IMR-90 (cell line): ENCODE measurements around the gene SP3. TPM values are rescaled to one million over a fixed set of nuclear protein-coding genes. Genes with fewer than 3 reads are reported as not detected.

Source experiments
- ATAC-seq: fragments of 200-7000 bp; cut with Tn5 transposase; 2 replicates; pipeline ENCODE4 v1.9.1; 2020; ENCODE audit warnings: low read depth, mild to moderate bottlenecking, moderate library complexity
- BruUV-seq: library from RNA; stranded (reverse); fragments of 400-500 nt; replicated peaks from 2 replicates; lab custom pipeline; 2021; lab: Mats Ljungman, UMichigan
- CTCF ChIA-PET: fragments of 300-600 bp; formaldehyde crosslinking; extraction: SDS; loops from one replicate; lab custom pipeline; 2021; ENCODE audit warnings: antibody characterized with exemption; lab: Yijun Ruan, JAX
- POLR2A ChIA-PET: fragments of 300-600 bp; sonication (Branson Sonifier 250); formaldehyde crosslinking; loops from one replicate; lab custom pipeline; 2022; ENCODE audit warnings: antibody characterized with exemption; ENCODE audit not compliant: unreplicated experiment; lab: Charles Lee
- DNase-seq: peaks from one replicate; pipeline ENCODE4 v3.0.0; 2013
- H2AFZ ChIP-seq: replicated peaks from 2 replicates; pipeline ENCODE3; 2013; ENCODE audit warnings: low read length, mild to moderate bottlenecking; ENCODE audit not compliant: poor library complexity
- H2AK5ac ChIP-seq: 2 replicates; pipeline ENCODE4 v1.6.1; 2013; ENCODE audit warnings: low read depth, low read length, inconsistent platforms
- H2AK9ac ChIP-seq: replicated peaks from 2 replicates; pipeline ENCODE3; 2013; ENCODE audit warnings: mild to moderate bottlenecking, low read depth, low read length, moderate library complexity; ENCODE audit not compliant: poor library complexity
- H2BK120ac ChIP-seq: 2 replicates; pipeline ENCODE4 v1.6.1; 2013; ENCODE audit warnings: low read depth, low read length, inconsistent platforms
- H2BK15ac ChIP-seq: 3 replicates; pipeline ENCODE4 v1.6.1; 2013; ENCODE audit warnings: low read depth, low read length, inconsistent platforms
- H2BK20ac ChIP-seq: 2 replicates; pipeline ENCODE4 v1.6.1; 2013; ENCODE audit warnings: low read depth, mild to moderate bottlenecking, inconsistent platforms, low read length, moderate library complexity
- H2BK5ac ChIP-seq: 2 replicates; pipeline ENCODE4 v1.6.1; 2013; ENCODE audit warnings: mild to moderate bottlenecking, low read depth, low read length, inconsistent platforms; ENCODE audit not compliant: poor library complexity, severe bottlenecking
- H3K14ac ChIP-seq: replicated peaks from 2 replicates; pipeline ENCODE4 v1.6.1; 2013; ENCODE audit warnings: low read depth, low read length, inconsistent platforms
- H3K18ac ChIP-seq: 2 replicates; pipeline ENCODE4 v1.6.1; 2013; ENCODE audit warnings: low read depth, low read length, control low read depth
- H3K23ac ChIP-seq: 2 replicates; pipeline ENCODE4 v1.6.1; 2013; ENCODE audit warnings: low read depth, low read length, inconsistent platforms
- H3K27ac ChIP-seq: 2 replicates; pipeline ENCODE4 v1.5.1; 2013; ENCODE audit warnings: mild to moderate bottlenecking, control low read depth, low read length; ENCODE audit not compliant: insufficient read depth
- H3K27me3 ChIP-seq: 2 replicates; pipeline ENCODE4 v1.6.1; 2013; ENCODE audit warnings: low read length; ENCODE audit not compliant: control insufficient read depth, insufficient read depth
- H3K36me3 ChIP-seq: 2 replicates; pipeline ENCODE4 v1.6.1; 2013; ENCODE audit warnings: low read length, mixed read lengths; ENCODE audit not compliant: control insufficient read depth, insufficient read depth
- H3K4ac ChIP-seq: 2 replicates; pipeline ENCODE4 v1.6.1; 2013; ENCODE audit warnings: low read depth, low read length, inconsistent platforms
- H3K4me1 ChIP-seq: 2 replicates; pipeline ENCODE4 v1.6.1; 2013; ENCODE audit warnings: low read length, mixed read lengths; ENCODE audit not compliant: control insufficient read depth, insufficient read depth
- H3K4me2 ChIP-seq: 2 replicates; pipeline ENCODE4 v1.6.1; 2013; ENCODE audit warnings: low read depth, mild to moderate bottlenecking, control low read depth, low read length, moderate library complexity
- H3K4me3 ChIP-seq: 2 replicates; pipeline ENCODE4 v1.5.1; 2013; ENCODE audit warnings: low read depth, mild to moderate bottlenecking, control low read depth, low read length, moderate library complexity; ENCODE audit not compliant: insufficient read depth
- H3K56ac ChIP-seq: 2 replicates; pipeline ENCODE4 v1.6.1; 2013; ENCODE audit warnings: low read length, inconsistent platforms; ENCODE audit not compliant: insufficient read depth; ENCODE audit errors: extremely low read depth
- H3K79me1 ChIP-seq, 2 experiments: 2 replicates each; pipeline ENCODE4 v1.6.1; 2013; ENCODE audit warnings: low read length in 2 of 2, inconsistent platforms in 1 of 2, low read depth in 1 of 2
- H3K9ac ChIP-seq: 2 replicates; pipeline ENCODE4 v1.6.1; 2013; ENCODE audit warnings: low read depth, low read length, control low read depth
- H3K9me1 ChIP-seq: 2 replicates; pipeline ENCODE4 v1.6.1; 2013; ENCODE audit warnings: low read length, inconsistent platforms; ENCODE audit not compliant: insufficient read depth
- H3K9me3 ChIP-seq: 2 replicates; pipeline ENCODE4 v1.6.1; 2013; ENCODE audit warnings: low read length; ENCODE audit not compliant: control insufficient read depth, insufficient read depth
- H4K20me1 ChIP-seq: 2 replicates; pipeline ENCODE4 v1.6.1; 2013; ENCODE audit warnings: low read length, inconsistent platforms; ENCODE audit not compliant: insufficient read depth
- H4K5ac ChIP-seq: 2 replicates; pipeline ENCODE4 v1.6.1; 2013; ENCODE audit warnings: mild to moderate bottlenecking, low read depth, low read length, control low read depth
- H4K8ac ChIP-seq, 2 experiments: 2 replicates each; pipeline ENCODE4 v1.6.1; 2013; ENCODE audit warnings: low read depth in 2 of 2, low read length in 2 of 2, control low read depth in 1 of 2, inconsistent platforms in 1 of 2
- H4K91ac ChIP-seq: 2 replicates; pipeline ENCODE4 v1.6.1; 2013; ENCODE audit warnings: low read depth, low read length, inconsistent platforms; ENCODE audit not compliant: insufficient read depth
- BHLHE40 ChIP-seq: fragments of 150-350 bp; IDR thresholded peaks from 2 replicates; pipeline ENCODE4 v1.6.1; 2016; ENCODE audit warnings: mild to moderate bottlenecking, low read depth, low read length
- CEBPB ChIP-seq: IDR thresholded peaks from 2 replicates; pipeline ENCODE4 v1.6.1; 2012; ENCODE audit warnings: low read depth, low read length, improper control_type of control experiment
- CHD1 ChIP-seq: IDR thresholded peaks from 2 replicates; pipeline ENCODE4 v1.6.1; 2012; ENCODE audit warnings: low read depth, low read length, improper control_type of control experiment
- FOS ChIP-seq: fragments of 150-350 bp; IDR thresholded peaks from 2 replicates; pipeline ENCODE4 v1.6.1; 2016; ENCODE audit warnings: low read depth, low read length
- MAFK ChIP-seq: IDR thresholded peaks from 2 replicates; pipeline ENCODE4 v1.6.1; 2012; ENCODE audit warnings: low read depth, low read length, improper control_type of control experiment
- MAZ ChIP-seq: IDR thresholded peaks from 2 replicates; pipeline ENCODE4 v1.6.1; 2012; ENCODE audit warnings: low read depth, mild to moderate bottlenecking, low read length, improper control_type of control experiment, moderate library complexity, borderline replicate concordance
- MXI1 ChIP-seq: IDR thresholded peaks from 2 replicates; pipeline ENCODE4 v1.6.1; 2012; ENCODE audit warnings: low read depth, mild to moderate bottlenecking, low read length, moderate library complexity, borderline replicate concordance
- POLR2A ChIP-seq: IDR thresholded peaks from 2 replicates; pipeline ENCODE4 v1.6.1; 2012; ENCODE audit warnings: mild to moderate bottlenecking, low read depth, low read length
- RAD21 ChIP-seq: IDR thresholded peaks from 2 replicates; pipeline ENCODE4 v1.6.1; 2012; ENCODE audit warnings: low read length, improper control_type of control experiment
- WGBS, 2 experiments: methylation state at CpG; one replicate each; pipeline versions ENCODE4 v1.1.5 to v1.1.7; 2013; ENCODE audit warnings: missing lambda C conversion rate in 2 of 2; ENCODE audit not compliant: insufficient read length in 1 of 2; ENCODE audit errors: extremely low coverage in 2 of 2; 5-methylcytosine and 5-hydroxymethylcytosine counted together
- dilution Hi-C: fragments of 300-500 bp; cut with HindIII; formaldehyde crosslinking; loops from one replicate; pipeline ENCODE4 v1.14.3; 2018; ENCODE audit warnings: low sequenced_read_pairs; ENCODE audit not compliant: unreplicated experiment
- in situ Hi-C: fragments of 300-500 bp; cut with MboI; formaldehyde crosslinking; loops from 3 replicates; pipeline ENCODE4 v1.14.3; 2019; ENCODE audit warnings: low sequenced_read_pairs, inconsistent platforms, mixed read lengths
- intact Hi-C: fragments of 100-400 bp; cut with micrococcal nuclease; formaldehyde crosslinking; loops from 2 replicates; pipeline ENCODE4 v1.10.0; 2022
- polyA plus RNA-seq, 3 experiments: library from polyadenylated mRNA; depleted of rRNA; stranded (reverse); fragments of >200 nt; gene quantifications; 2 replicates each; pipeline ENCODE4 v1.2.3, GENCODE V29; 2012; ENCODE audit warnings: low replicate concordance in 1 of 3
- total RNA-seq: library from RNA; depleted of rRNA; stranded (reverse); fragments of >200 nt; gene quantifications from 2 replicates; pipeline ENCODE4 v1.2.3, GENCODE V29; 2012
- TF ChIP-seq, protein P1 (sequence below): fragments of 150-350 bp; IDR thresholded peaks from 2 replicates; pipeline ENCODE4 v1.6.1; 2017; ENCODE audit warnings: mild to moderate bottlenecking, antibody characterized with exemption, low read length, low read depth

SP3 gene
- total and polyA plus RNA-seq, 2 of the 4 experiments (the other 2 are of a cell fraction), result 26.7 to 136 TPM

DNA sequence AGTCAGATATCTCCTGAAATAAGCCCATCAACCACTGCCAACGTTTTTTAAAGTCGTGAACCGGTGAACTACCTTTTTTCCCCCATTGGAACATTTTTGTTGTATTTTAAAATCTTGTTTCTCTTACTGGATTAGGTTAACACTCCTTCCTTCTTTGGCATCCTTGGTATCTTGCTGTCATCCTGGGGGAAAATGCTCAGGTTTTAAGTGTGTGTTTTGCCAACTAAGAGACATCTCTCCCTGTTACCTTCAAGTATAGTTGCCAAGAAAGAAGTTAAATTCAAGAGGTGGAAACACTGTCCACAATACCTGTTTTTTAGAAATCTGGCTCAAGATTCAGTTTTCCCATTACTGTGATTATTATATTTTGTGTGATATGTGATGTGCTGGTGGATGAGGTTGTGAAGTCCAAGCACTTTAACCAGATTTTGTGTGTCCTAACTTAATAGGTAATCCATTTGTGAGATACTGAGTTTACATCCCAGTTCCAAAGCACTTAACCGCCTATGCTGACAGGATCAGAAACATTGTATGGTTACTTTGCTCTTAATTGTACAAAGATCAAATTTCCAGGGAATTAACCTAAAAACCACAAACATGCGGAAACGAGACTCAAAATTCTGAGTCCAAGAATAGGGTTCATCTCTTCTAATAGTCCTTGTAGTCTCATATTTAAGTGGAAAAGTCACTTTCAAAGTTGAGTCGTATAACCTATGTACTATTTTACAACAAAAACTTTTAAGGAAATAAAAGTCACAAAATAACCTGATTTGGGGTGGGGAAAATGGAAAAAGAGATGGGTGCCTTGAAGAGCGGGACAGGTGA lies 1.3 kb upstream of the SP3 start:
- ChIA-PET POLR2A (interaction anchor here (0.5 to 0.9 kb wide), 4 partner anchors 25 to 296 kb away, joined by 3 to 8 read pairs (median 4); no protein-coding TSS in a partner anchor), CTCF (interaction anchor here (0.6 kb wide), 1 partner anchor 355 kb away, joined by 3 read pairs; no protein-coding TSS in a partner anchor)
- no peaks in the 10 kb centered on the region for H3K9me3 ChIP-seq
- H3K79me1 ChIP-seq, result peaks cover 11 to 17% of the 10 kb centered on the region in 2 experiments; a peak in 3 of 4 replicates
- in situ Hi-C loops (no loop called here), dilution Hi-C loops (no loop called here), intact Hi-C loops (loop anchor here (10.0 kb wide), 1 partner anchor 278 kb away; the partner anchor contains the start of gene OLA1)
- H2AK9ac ChIP-seq, result no peak overlapping the region
- BruUV-seq, result no TSS peak
- peaks cover 3% of the 10 kb centered on the region for H3K9me1 ChIP-seq
- no CpG with 5 or more reads among the region's 8 CpGs for WGBS, 2 experiments
- H4K8ac ChIP-seq, result peak overlapping the region; percentile 72 to 95; a peak in 3 of 4 replicates
- peaks cover 2% of the 10 kb centered on the region; the same call in 1 of the 2 replicates for H4K20me1 ChIP-seq
- peak overlapping the region; percentile 97 for H3K23ac ChIP-seq
- H3K4me1 ChIP-seq, result peaks cover 10% of the 10 kb centered on the region
- H4K91ac ChIP-seq, result peak overlapping the region; percentile 82
- no peaks in the 10 kb centered on the region for H3K36me3 ChIP-seq
- H2BK20ac ChIP-seq, result peak overlapping the region; percentile 60; the same call in 1 of the 2 replicates
- ATAC-seq (no peak), DNase-seq (no peak)
- peak overlapping the region; percentile 99 for H3K56ac ChIP-seq
- peak overlapping the region; percentile 99 for H3K27ac ChIP-seq
- H3K27me3 ChIP-seq, result no peaks in the 10 kb centered on the region
- peak overlapping the region; percentile 38; the same call in 1 of the 2 replicates for H2AK5ac ChIP-seq
- H3K9ac ChIP-seq, result peak overlapping the region; percentile 99
- H3K4me3 ChIP-seq, result peak overlapping the region; percentile 93
- H3K14ac ChIP-seq, result peak overlapping the region; percentile 98
- H2AFZ ChIP-seq, result no peak overlapping the region
- H3K18ac ChIP-seq, result peak overlapping the region; percentile 95; the same call in 1 of the 2 replicates
- H3K4me2 ChIP-seq, result peak overlapping the region; percentile 99
- H2BK5ac ChIP-seq, result peak overlapping the region; percentile 97
- peak overlapping the region; percentile 75 for H2BK120ac ChIP-seq
- TF ChIP-seq RAD21 (no peak), MAZ (no peak), MAFK (no peak), MXI1 (no peak), BHLHE40 (no peak), FOS (no peak), CEBPB (no peak), POLR2A (no peak), CHD1 (no peak)
- TF ChIP-seq, protein P1, sequence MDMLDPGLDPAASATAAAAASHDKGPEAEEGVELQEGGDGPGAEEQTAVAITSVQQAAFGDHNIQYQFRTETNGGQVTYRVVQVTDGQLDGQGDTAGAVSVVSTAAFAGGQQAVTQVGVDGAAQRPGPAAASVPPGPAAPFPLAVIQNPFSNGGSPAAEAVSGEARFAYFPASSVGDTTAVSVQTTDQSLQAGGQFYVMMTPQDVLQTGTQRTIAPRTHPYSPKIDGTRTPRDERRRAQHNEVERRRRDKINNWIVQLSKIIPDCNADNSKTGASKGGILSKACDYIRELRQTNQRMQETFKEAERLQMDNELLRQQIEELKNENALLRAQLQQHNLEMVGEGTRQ, result no peak
- peak overlapping the region; percentile 96 for H4K5ac ChIP-seq
- H2BK15ac ChIP-seq, result peak overlapping the region; percentile 66; the same call in 1 of the 3 replicates
- H3K4ac ChIP-seq, result peak overlapping the region; percentile 96
